Activated T-cell treated with anti-CD3 and anti-CD28 coated beads, Interleukin-2, amount 50 U/mL, for 72 hours (primary cell): ENCODE measurements around the gene JMJD7. TPM values are rescaled to one million over a fixed set of nuclear protein-coding genes. Genes with fewer than 3 reads are reported as not detected.

Experiments used
- ATAC-seq, 2 donors: fragments of 150-1000 bp; cut with Tn5 transposase; replicated peaks in 1 of 2; 2 replicates each; pipeline ENCODE4 v1.10.0; 2021; ENCODE audit warnings: moderate library complexity in 2 of 2, mild to moderate bottlenecking in 1 of 2
- DNase-seq, 2 donors: peaks; one replicate each; pipeline ENCODE4 v3.0.0; 2021 to 2022; ENCODE audit warnings: mixed read lengths in 1 of 2
- H3K27ac Mint-ChIP-seq: one replicate; pipeline ENCODE4 v1.8.0; 2022; ENCODE audit warnings: mild to moderate bottlenecking, moderate library complexity, mixed read lengths
- H3K27me3 Mint-ChIP-seq: one replicate; pipeline ENCODE4 v1.8.0; 2022; ENCODE audit warnings: low read depth, mixed read lengths
- H3K36me3 Mint-ChIP-seq, 2 donors: one replicate each; pipeline ENCODE4 v1.8.0; 2022; ENCODE audit warnings: mixed read lengths in 2 of 2, mild to moderate bottlenecking in 1 of 2; ENCODE audit not compliant: insufficient read depth in 2 of 2
- H3K4me1 Mint-ChIP-seq: one replicate; pipeline ENCODE4 v1.8.0; 2022; ENCODE audit warnings: low read depth, mixed read lengths
- H3K4me3 Mint-ChIP-seq, 2 donors: one replicate each; pipeline ENCODE4 v1.8.0; 2022; ENCODE audit warnings: mild to moderate bottlenecking in 2 of 2, mixed read lengths in 2 of 2, moderate library complexity in 2 of 2
- H3K9me3 Mint-ChIP-seq, 2 donors: one replicate each; pipeline ENCODE4 v1.8.0; 2022; ENCODE audit warnings: mixed read lengths in 2 of 2
- total RNA-seq, 2 donors: library from RNA; stranded (reverse); gene quantifications; one replicate each; pipeline ENCODE4 v1.2.3, GENCODE V29; 2022

The JMJD7 gene
- total RNA-seq, 2 donors from 2014 or later = 15.2 to 16.0 TPM

GRCh38 chr15:41832208-41832607 lies 4.3 kb downstream of the JMJD7 start:
- Mint-ChIP-seq H3K9me3 (no peaks in the 10 kb centered on the region), H3K36me3 (peaks cover 0 to 1% of the 10 kb centered on the region in 2 donors), H3K27ac (no peak overlapping the region), H3K4me3 (no peak overlapping the region), H3K4me1 (peaks cover 56% of the 10 kb centered on the region), H3K27me3 (no peaks in the 10 kb centered on the region)
- no peak for DNase-seq
- no peak for ATAC-seq

GRCh38 chr15:41832875-41833274 lies 5.0 kb downstream of the JMJD7 start:
- Mint-ChIP-seq H3K27ac (no peak overlapping the region), H3K4me1 (peaks cover 51% of the 10 kb centered on the region), H3K9me3 (no peaks in the 10 kb centered on the region), H3K27me3 (no peaks in the 10 kb centered on the region), H3K36me3 (peaks cover 0 to 1% of the 10 kb centered on the region in 2 donors), H3K4me3 (no peak overlapping the region)
- DNase-seq (no peak), ATAC-seq (peak in 1 of 2 donors; percentile 7)

- Mint-ChIP-seq H3K36me3 (peaks cover 0 to 1% of the 10 kb centered on the region in 2 donors), H3K27ac (no peak overlapping the region), H3K9me3 (no peaks in the 10 kb centered on the region), H3K4me3 (no peak overlapping the region), H3K27me3 (no peaks in the 10 kb centered on the region), H3K4me1 (peaks cover 41% of the 10 kb centered on the region)
- ATAC-seq (no peak), DNase-seq (no peak)
These were observed 6.2 kb downstream of the JMJD7 start for GRCh38 chr15:41834096-41834495.

GRCh38 chr15:41836073-41836472 lies 8.2 kb downstream of the JMJD7 start:
- Mint-ChIP-seq H3K27me3 (no peaks in the 10 kb centered on the region), H3K27ac (no peak overlapping the region), H3K4me3 (no peak overlapping the region), H3K36me3 (peaks cover 0 to 1% of the 10 kb centered on the region in 2 donors), H3K9me3 (no peaks in the 10 kb centered on the region), H3K4me1 (peaks cover 27% of the 10 kb centered on the region)
- ATAC-seq (no peak), DNase-seq (no peak)

- Mint-ChIP-seq H3K36me3 (peaks cover 0 to 1% of the 10 kb centered on the region in 2 donors), H3K4me3 (no peak overlapping the region), H3K9me3 (no peaks in the 10 kb centered on the region), H3K4me1 (peaks cover 19% of the 10 kb centered on the region), H3K27me3 (no peaks in the 10 kb centered on the region), H3K27ac (no peak overlapping the region)
- DNase-seq (no peak), ATAC-seq (no peak)
These were observed 9.0 kb downstream of the JMJD7 start for GRCh38 chr15:41836713-41837454.

- ATAC-seq (no peak), DNase-seq (no peak)
These were observed 10.6 kb downstream of the JMJD7 start, which contains the start of gene PLA2G4B for GRCh38 chr15:41838400-41838897. TSS of gene PLA2G4B (plus strand) at chr15:41838847. CDS start at chr15:41838914, 67 bp downstream.

GRCh38 chr15:41839781-41840491 lies 12.0 kb downstream of the JMJD7 start:
- Mint-ChIP-seq H3K4me3 (no peak overlapping the region), H3K27me3 (no peaks in the 10 kb centered on the region), H3K4me1 (no peaks in the 10 kb centered on the region), H3K9me3 (no peaks in the 10 kb centered on the region), H3K27ac (no peak overlapping the region), H3K36me3 (peaks cover 0 to 1% of the 10 kb centered on the region in 2 donors)
- no peak for ATAC-seq
- DNase-seq = no peak

More at GRCh38 chr15:41838400-41838897, 10.6 kb downstream of the JMJD7 start, which contains the start of gene PLA2G4B:
- no peak within 1 kb of the TSS for H3K4me3 Mint-ChIP-seq
- peaks cover 0 to 1% of the 10 kb centered on the region in 2 donors for H3K36me3 Mint-ChIP-seq
- no peaks in the 10 kb centered on the region for H3K27me3 Mint-ChIP-seq
- no peak within 1 kb of the TSS for H3K27ac Mint-ChIP-seq
- no peaks in the 10 kb centered on the region for H3K9me3 Mint-ChIP-seq
- H3K4me1 Mint-ChIP-seq = peaks cover 5% of the 10 kb centered on the region

- no peak overlapping the region for H3K4me3 Mint-ChIP-seq
- H3K27me3 Mint-ChIP-seq = no peaks in the 10 kb centered on the region
- no peak overlapping the region for H3K27ac Mint-ChIP-seq
- DNase-seq (no peak), ATAC-seq (no peak)
- no peaks in the 10 kb centered on the region for H3K36me3 Mint-ChIP-seq
- H3K9me3 Mint-ChIP-seq = no peaks in the 10 kb centered on the region
- H3K4me1 Mint-ChIP-seq = no peaks in the 10 kb centered on the region
These were observed 12.8 kb downstream of the JMJD7 start for GRCh38 chr15:41840673-41841072.

GRCh38 chr15:41841131-41841530 lies 13.2 kb downstream of the JMJD7 start:
- no peaks in the 10 kb centered on the region for H3K9me3 Mint-ChIP-seq
- no peaks in the 10 kb centered on the region for H3K36me3 Mint-ChIP-seq
- H3K4me3 Mint-ChIP-seq = no peak overlapping the region
- H3K27me3 Mint-ChIP-seq = no peaks in the 10 kb centered on the region
- no peaks in the 10 kb centered on the region for H3K4me1 Mint-ChIP-seq
- ATAC-seq = no peak
- H3K27ac Mint-ChIP-seq = no peak overlapping the region
- DNase-seq = no peak

GRCh38 chr15:41842229-41842628 lies 14.3 kb downstream of the JMJD7 start:
- Mint-ChIP-seq H3K9me3 (no peaks in the 10 kb centered on the region), H3K4me3 (no peak overlapping the region), H3K36me3 (no peaks in the 10 kb centered on the region), H3K27me3 (no peaks in the 10 kb centered on the region), H3K4me1 (no peaks in the 10 kb centered on the region), H3K27ac (no peak overlapping the region)
- DNase-seq (no peak), ATAC-seq (no peak)

GRCh38 chr15:41843571-41843970 lies 15.7 kb downstream of the JMJD7 start:
- no peak overlapping the region for H3K27ac Mint-ChIP-seq
- H3K27me3 Mint-ChIP-seq = no peaks in the 10 kb centered on the region
- ATAC-seq (no peak), DNase-seq (no peak)
- peaks cover 0 to 2% of the 10 kb centered on the region in 2 donors for H3K36me3 Mint-ChIP-seq
- no peak overlapping the region for H3K4me3 Mint-ChIP-seq
- no peaks in the 10 kb centered on the region for H3K9me3 Mint-ChIP-seq
- H3K4me1 Mint-ChIP-seq = peaks cover 6% of the 10 kb centered on the region

GRCh38 chr15:41844814-41845213 lies 16.9 kb downstream of the JMJD7 start:
- Mint-ChIP-seq H3K4me1 (peaks cover 11% of the 10 kb centered on the region), H3K27me3 (no peaks in the 10 kb centered on the region), H3K27ac (no peak overlapping the region), H3K36me3 (peaks cover 0 to 2% of the 10 kb centered on the region in 2 donors), H3K4me3 (no peak overlapping the region), H3K9me3 (no peaks in the 10 kb centered on the region)
- ATAC-seq (no peak), DNase-seq (no peak)

GRCh38 chr15:41847206-41847605 lies 19.3 kb downstream of the JMJD7 start:
- peaks cover 11% of the 10 kb centered on the region for H3K4me1 Mint-ChIP-seq
- no peaks in the 10 kb centered on the region for H3K9me3 Mint-ChIP-seq
- ATAC-seq (no peak), DNase-seq (no peak)
- H3K36me3 Mint-ChIP-seq = peaks cover 0 to 2% of the 10 kb centered on the region in 2 donors
- no peak overlapping the region for H3K4me3 Mint-ChIP-seq
- no peaks in the 10 kb centered on the region for H3K27me3 Mint-ChIP-seq
- H3K27ac Mint-ChIP-seq = no peak overlapping the region
